Eye (tissue), 1 donor: ENCODE measurements around the gene C2.
"Not testable (repeated sequence)": the region's sequence is repeated elsewhere in the genome, so short reads cannot be mapped to it uniquely, and the experiment has no call there.

ENCODE experiments used
- DNase-seq: peaks from one replicate; pipeline ENCODE4 v3.0.0-alpha.2; 2015

Gene C2

GRCh38 chr6:31899882-31900722, 27.4 kb upstream of the C2 start:
- no peak for DNase-seq

GRCh38 chr6:31900917-31901414, 26.6 kb upstream of the C2 start:
- DNase-seq: peak; percentile 39

- DNase-seq: peak; percentile 64
Measured at GRCh38 chr6:31901415-31901952, 26.0 kb upstream of the C2 start.

GRCh38 chr6:31901953-31902643, 25.4 kb upstream of the C2 start, which contains the start of gene ZBTB12:
Gene ZBTB12 (minus strand): TSS chr6:31902086. CDS start chr6:31901305, 781 bp downstream.
- peak; percentile 99 for DNase-seq

- DNase-seq: no peak
Measured at GRCh38 chr6:31903957-31904356, 23.6 kb upstream of the C2 start.

GRCh38 chr6:31905041-31905440, 22.5 kb upstream of the C2 start:
- no peak for DNase-seq

- DNase-seq: no peak
Measured at GRCh38 chr6:31906122-31906521, 21.4 kb upstream of the C2 start.

- not testable (repeated sequence) for DNase-seq
Measured at GRCh38 chr6:31906727-31907126, 20.8 kb upstream of the C2 start.

GRCh38 chr6:31907158-31907813, 20.2 kb upstream of the C2 start:
- no peak for DNase-seq

GRCh38 chr6:31908255-31908654, 19.3 kb upstream of the C2 start:
- not testable (repeated sequence) for DNase-seq

- DNase-seq: no peak
Measured at GRCh38 chr6:31908791-31909190, 18.7 kb upstream of the C2 start.

- DNase-seq: not testable (repeated sequence)
Measured at GRCh38 chr6:31909298-31909697, 18.2 kb upstream of the C2 start.

- no peak for DNase-seq
Measured at GRCh38 chr6:31911826-31912585, 15.5 kb upstream of the C2 start.

GRCh38 chr6:31915351-31915750, 12.2 kb upstream of the C2 start:
- DNase-seq: no peak

GRCh38 chr6:31915756-31916155, 11.8 kb upstream of the C2 start:
- DNase-seq: no peak

GRCh38 chr6:31918069-31918720, 9.3 kb upstream of the C2 start:
- no peak for DNase-seq

GRCh38 chr6:31919624-31920303, 7.8 kb upstream of the C2 start:
- DNase-seq: no peak

- no peak for DNase-seq
Measured at GRCh38 chr6:31920811-31921210, 6.7 kb upstream of the C2 start.

- DNase-seq: no peak
Measured at GRCh38 chr6:31922942-31923341, 4.6 kb upstream of the C2 start.

GRCh38 chr6:31927863-31928671, 550 bp downstream of the C2 start:
- no peak for DNase-seq

- DNase-seq: no peak
Measured at GRCh38 chr6:31928672-31928939, 1.1 kb downstream of the C2 start.
